B cell (primary cell): ENCODE data around the gene DOCK4.

Experiments
- EZH2 ChIP-seq: IDR thresholded peaks from 2 replicates; pipeline ENCODE4 v1.6.1; 2012; ENCODE audit warnings: borderline replicate concordance, low read depth, mild to moderate bottlenecking, moderate library complexity, low read length; ENCODE audit not compliant: insufficient read depth, poor library complexity, severe bottlenecking
- TF ChIP-seq, protein P1 (sequence below): fragments of 200-600 bp; IDR thresholded peaks from one replicate; pipeline ENCODE4 v1.8.0; 2022; ENCODE audit warnings: antibody characterized with exemption, mild to moderate bottlenecking

DNA sequence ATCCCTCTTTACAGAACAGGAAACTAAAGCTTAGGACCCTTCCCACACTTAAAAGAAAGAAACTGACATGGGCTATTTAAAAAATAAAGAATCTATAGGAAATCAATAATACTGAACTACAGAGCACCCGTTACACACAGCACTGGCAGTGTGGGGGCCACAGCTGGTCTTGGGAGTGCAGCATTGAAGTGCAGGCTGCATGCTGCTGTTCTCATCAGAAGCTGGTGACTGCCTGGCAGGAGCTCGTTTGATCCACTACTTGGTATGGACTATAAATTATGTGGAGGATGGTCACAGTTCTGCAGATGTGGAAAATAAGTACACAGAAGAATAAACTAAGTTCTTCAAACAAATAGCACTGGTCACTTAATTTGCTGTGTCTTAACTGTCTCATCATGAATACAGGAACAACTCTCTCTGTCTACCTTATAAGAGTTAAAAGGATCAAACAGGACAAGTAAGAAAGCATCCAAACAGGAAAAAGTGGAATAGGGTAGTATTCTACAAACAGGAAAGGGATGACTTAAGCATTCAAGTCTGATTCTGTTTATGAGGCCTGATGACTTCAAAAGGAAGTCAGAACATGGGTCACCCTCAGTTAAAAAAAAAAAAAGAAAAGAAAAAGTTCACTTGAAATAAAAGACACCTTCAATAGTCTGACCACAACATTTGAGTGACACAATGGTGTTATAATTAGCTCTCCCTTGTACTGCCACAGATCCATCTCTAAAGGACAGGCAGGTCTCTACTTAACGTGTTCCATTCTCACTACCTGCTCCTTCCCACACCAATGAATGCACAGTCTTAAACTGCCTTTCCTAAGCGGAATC lies 21.0 kb downstream of the DOCK4 start:
- TF ChIP-seq, protein P1, sequence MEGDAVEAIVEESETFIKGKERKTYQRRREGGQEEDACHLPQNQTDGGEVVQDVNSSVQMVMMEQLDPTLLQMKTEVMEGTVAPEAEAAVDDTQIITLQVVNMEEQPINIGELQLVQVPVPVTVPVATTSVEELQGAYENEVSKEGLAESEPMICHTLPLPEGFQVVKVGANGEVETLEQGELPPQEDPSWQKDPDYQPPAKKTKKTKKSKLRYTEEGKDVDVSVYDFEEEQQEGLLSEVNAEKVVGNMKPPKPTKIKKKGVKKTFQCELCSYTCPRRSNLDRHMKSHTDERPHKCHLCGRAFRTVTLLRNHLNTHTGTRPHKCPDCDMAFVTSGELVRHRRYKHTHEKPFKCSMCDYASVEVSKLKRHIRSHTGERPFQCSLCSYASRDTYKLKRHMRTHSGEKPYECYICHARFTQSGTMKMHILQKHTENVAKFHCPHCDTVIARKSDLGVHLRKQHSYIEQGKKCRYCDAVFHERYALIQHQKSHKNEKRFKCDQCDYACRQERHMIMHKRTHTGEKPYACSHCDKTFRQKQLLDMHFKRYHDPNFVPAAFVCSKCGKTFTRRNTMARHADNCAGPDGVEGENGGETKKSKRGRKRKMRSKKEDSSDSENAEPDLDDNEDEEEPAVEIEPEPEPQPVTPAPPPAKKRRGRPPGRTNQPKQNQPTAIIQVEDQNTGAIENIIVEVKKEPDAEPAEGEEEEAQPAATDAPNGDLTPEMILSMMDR = no peak
- no peak for TF ChIP-seq EZH2
